Measurements from ENCODE around the gene PLPP7.

GRCh38 chr9:131347376-131348020, 58.0 kb downstream of the PLPP7 start:
- no peak for TF ChIP-seq GATA2 (IDR thresholded peaks at IDR 0.05; ENCODE audit: low read depth, low read length)
- TF ChIP-seq GATA3 (IDR thresholded peaks at IDR 0.05; ENCODE audit: low read depth, low read length), result no peak
